PC-9 (cell line): ENCODE results near the gene DUS1L.

Experiments
- CTCF ChIP-seq: fragments of 200-600 bp; sonication (generic); conservative IDR thresholded peaks from 2 replicates; pipeline ENCODE4 v1.6.1; 2017; ENCODE audit warnings: mixed run types, antibody characterized with exemption, mild to moderate bottlenecking, moderate library complexity
- EZH2 ChIP-seq: fragments of 200-600 bp; sonication (generic); IDR thresholded peaks from 2 replicates; pipeline ENCODE4 v1.8.0; 2017; ENCODE audit warnings: antibody characterized with exemption, low read depth

GRCh38 chr17:82012640-82013295 is 52.8 kb downstream of the DUS1L start:
- no peak for TF ChIP-seq EZH2
- TF ChIP-seq CTCF: no peak
